Measurements from ENCODE around the gene FARP2. TPM values are rescaled to one million over a fixed set of nuclear protein-coding genes. Genes with fewer than 3 reads are reported as not detected.
A peak's percentile ranks its signal among the peaks of the same experiment; 100 is the strongest.

Gene FARP2
- total RNA-seq, 1 donor, result 41.3 TPM

DNA sequence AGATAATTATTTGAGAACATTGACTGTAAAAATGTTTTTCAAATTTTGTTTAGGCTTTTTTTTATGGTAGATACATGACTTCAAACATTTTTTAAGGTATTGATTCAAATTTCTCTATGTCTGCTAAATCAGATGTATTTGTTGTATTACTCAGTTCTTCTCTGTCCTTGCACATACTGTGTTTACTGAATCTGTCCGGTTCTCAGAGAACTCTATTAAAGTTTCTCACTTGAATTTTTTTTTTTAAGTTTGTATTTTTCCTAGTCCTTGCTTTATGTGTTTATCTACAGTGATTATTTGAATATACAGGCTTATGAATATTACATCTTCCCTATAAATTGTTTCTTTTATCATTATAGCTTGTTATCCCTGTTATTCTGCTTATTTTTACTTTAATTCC is 35.1 kb upstream of the FARP2 start:
- peaks cover 75% of the 10 kb centered on the region for H4K20me1 ChIP-seq (ENCODE audit: insufficient read depth, low read length)
- H3K27me3 ChIP-seq (ENCODE audit: insufficient read depth, low read length), result no peaks in the 10 kb centered on the region
- H3K27ac ChIP-seq (ENCODE audit: low read depth, low read length), result peak overlapping the region; percentile 8
- no peak for DNase-seq (ENCODE audit: insufficient read length, low spot score, missing footprints)
- peaks cover 47% of the 10 kb centered on the region for H3K4me1 ChIP-seq (ENCODE audit: insufficient read depth, low read length)
- no peak overlapping the region for H3K4me3 ChIP-seq (ENCODE audit: insufficient read depth, low read length)
- peaks cover 15% of the 10 kb centered on the region for H3K36me3 ChIP-seq (ENCODE audit: insufficient read depth, low read length)
- no peaks in the 10 kb centered on the region for H3K9me3 ChIP-seq (ENCODE audit: low read depth, low read length)
- TF ChIP-seq, protein P1, sequence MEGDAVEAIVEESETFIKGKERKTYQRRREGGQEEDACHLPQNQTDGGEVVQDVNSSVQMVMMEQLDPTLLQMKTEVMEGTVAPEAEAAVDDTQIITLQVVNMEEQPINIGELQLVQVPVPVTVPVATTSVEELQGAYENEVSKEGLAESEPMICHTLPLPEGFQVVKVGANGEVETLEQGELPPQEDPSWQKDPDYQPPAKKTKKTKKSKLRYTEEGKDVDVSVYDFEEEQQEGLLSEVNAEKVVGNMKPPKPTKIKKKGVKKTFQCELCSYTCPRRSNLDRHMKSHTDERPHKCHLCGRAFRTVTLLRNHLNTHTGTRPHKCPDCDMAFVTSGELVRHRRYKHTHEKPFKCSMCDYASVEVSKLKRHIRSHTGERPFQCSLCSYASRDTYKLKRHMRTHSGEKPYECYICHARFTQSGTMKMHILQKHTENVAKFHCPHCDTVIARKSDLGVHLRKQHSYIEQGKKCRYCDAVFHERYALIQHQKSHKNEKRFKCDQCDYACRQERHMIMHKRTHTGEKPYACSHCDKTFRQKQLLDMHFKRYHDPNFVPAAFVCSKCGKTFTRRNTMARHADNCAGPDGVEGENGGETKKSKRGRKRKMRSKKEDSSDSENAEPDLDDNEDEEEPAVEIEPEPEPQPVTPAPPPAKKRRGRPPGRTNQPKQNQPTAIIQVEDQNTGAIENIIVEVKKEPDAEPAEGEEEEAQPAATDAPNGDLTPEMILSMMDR (IDR thresholded peaks at IDR 0.05; ENCODE audit: extremely low read depth, low read depth, low read length), result no peak
- peaks cover 100% of the 10 kb centered on the region for H3K79me2 ChIP-seq (ENCODE audit: insufficient read depth, low read length)
- H3K4me2 ChIP-seq (ENCODE audit: insufficient read depth, low read length), result peak overlapping the region; percentile 41
- no peak overlapping the region for H2AFZ ChIP-seq (ENCODE audit: low read length)

DNA sequence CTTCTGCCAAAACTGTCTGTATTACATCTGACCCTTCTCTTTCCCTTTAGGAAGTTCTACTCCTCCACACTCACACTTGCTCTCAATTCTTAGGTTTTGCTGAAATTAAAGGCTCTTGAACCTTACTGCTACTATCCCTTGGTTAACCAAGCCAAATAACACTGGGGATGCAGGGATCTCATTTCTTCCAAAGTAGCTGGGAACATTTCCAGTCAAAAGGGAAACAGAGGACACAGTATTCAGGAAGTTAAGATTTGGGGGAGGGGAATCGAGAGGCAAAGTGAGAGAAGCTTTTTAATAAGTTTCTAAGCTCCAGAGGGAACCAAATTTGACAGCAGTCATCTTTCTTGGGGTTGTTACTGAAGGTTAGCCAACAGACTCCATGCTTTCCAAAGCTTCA is 34.2 kb upstream of the FARP2 start:
- Histone ChIP-seq H3K4me2 (ENCODE audit: insufficient read depth, low read length) (peak overlapping the region; percentile 3), H3K4me3 (ENCODE audit: insufficient read depth, low read length) (no peak overlapping the region), H2AFZ (ENCODE audit: low read length) (no peak overlapping the region), H3K36me3 (ENCODE audit: insufficient read depth, low read length) (peaks cover 20% of the 10 kb centered on the region), H3K27me3 (ENCODE audit: insufficient read depth, low read length) (no peaks in the 10 kb centered on the region), H3K9me3 (ENCODE audit: low read depth, low read length) (no peaks in the 10 kb centered on the region), H4K20me1 (ENCODE audit: insufficient read depth, low read length) (peaks cover 71% of the 10 kb centered on the region), H3K79me2 (ENCODE audit: insufficient read depth, low read length) (peaks cover 99% of the 10 kb centered on the region), H3K27ac (ENCODE audit: low read depth, low read length) (no peak overlapping the region), H3K4me1 (ENCODE audit: insufficient read depth, low read length) (peaks cover 45% of the 10 kb centered on the region)
- DNase-seq (ENCODE audit: insufficient read length, low spot score, missing footprints), result no peak
- TF ChIP-seq, protein P1 (IDR thresholded peaks at IDR 0.05; ENCODE audit: extremely low read depth, low read depth, low read length), result no peak

DNA sequence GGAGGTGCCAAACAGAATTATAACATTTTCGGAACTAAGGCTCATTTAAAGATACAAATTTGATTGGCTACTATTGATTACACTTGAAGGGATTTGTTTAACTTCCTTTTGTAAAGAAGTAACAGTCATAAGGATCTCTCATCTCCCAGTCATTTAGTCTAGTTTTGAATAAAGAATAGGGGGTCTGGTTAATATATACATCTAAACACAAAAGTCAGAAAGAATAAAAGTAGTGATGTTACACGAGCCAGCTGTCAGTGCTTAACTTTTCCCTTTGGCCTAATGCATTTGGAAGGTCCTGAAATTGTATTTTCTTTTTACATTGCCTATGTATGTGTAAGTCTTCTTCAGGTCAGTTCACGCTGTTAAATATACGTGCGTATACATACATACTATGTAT is 32.3 kb upstream of the FARP2 start:
- TF ChIP-seq, protein P1 (IDR thresholded peaks at IDR 0.05; ENCODE audit: extremely low read depth, low read depth, low read length), result no peak
- no peak overlapping the region for H3K4me2 ChIP-seq (ENCODE audit: insufficient read depth, low read length)
- peaks cover 28% of the 10 kb centered on the region for H3K4me1 ChIP-seq (ENCODE audit: insufficient read depth, low read length)
- no peaks in the 10 kb centered on the region for H3K27me3 ChIP-seq (ENCODE audit: insufficient read depth, low read length)
- H3K36me3 ChIP-seq (ENCODE audit: insufficient read depth, low read length), result peaks cover 24% of the 10 kb centered on the region
- no peak overlapping the region for H3K4me3 ChIP-seq (ENCODE audit: insufficient read depth, low read length)
- peaks cover 99% of the 10 kb centered on the region for H3K79me2 ChIP-seq (ENCODE audit: insufficient read depth, low read length)
- DNase-seq (ENCODE audit: insufficient read length, low spot score, missing footprints), result no peak
- peaks cover 59% of the 10 kb centered on the region for H4K20me1 ChIP-seq (ENCODE audit: insufficient read depth, low read length)
- no peak overlapping the region for H2AFZ ChIP-seq (ENCODE audit: low read length)
- no peaks in the 10 kb centered on the region for H3K9me3 ChIP-seq (ENCODE audit: low read depth, low read length)
- peak overlapping the region; percentile 72 for H3K27ac ChIP-seq (ENCODE audit: low read depth, low read length)

DNA sequence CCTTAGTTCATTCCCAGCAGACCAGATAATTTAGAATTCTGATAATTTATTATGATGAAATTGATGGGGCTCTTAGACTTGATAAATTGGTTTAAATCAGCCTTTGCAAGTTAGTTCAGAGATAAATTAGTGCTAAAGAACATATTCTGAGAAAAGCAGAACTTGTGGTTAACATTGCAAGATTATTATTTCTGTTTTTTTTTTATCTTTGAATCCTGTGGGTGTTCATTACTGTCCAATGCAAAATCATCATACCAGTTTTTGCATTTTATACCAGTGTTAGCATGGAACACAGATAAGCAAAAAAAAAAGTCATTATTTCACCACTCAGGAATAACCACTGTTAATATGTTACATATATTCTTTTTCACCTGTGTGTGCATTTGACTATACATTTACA is 31.3 kb upstream of the FARP2 start:
- no peak for DNase-seq (ENCODE audit: insufficient read length, low spot score, missing footprints)
- H3K4me2 ChIP-seq (ENCODE audit: insufficient read depth, low read length), result peak overlapping the region; percentile 14
- TF ChIP-seq, protein P1 (IDR thresholded peaks at IDR 0.05; ENCODE audit: extremely low read depth, low read depth, low read length), result no peak
- H3K4me3 ChIP-seq (ENCODE audit: insufficient read depth, low read length), result no peak overlapping the region
- peaks cover 23% of the 10 kb centered on the region for H3K4me1 ChIP-seq (ENCODE audit: insufficient read depth, low read length)
- H3K27me3 ChIP-seq (ENCODE audit: insufficient read depth, low read length), result no peaks in the 10 kb centered on the region
- no peaks in the 10 kb centered on the region for H3K9me3 ChIP-seq (ENCODE audit: low read depth, low read length)
- H3K79me2 ChIP-seq (ENCODE audit: insufficient read depth, low read length), result peaks cover 97% of the 10 kb centered on the region
- peaks cover 31% of the 10 kb centered on the region for H3K36me3 ChIP-seq (ENCODE audit: insufficient read depth, low read length)
- peaks cover 49% of the 10 kb centered on the region for H4K20me1 ChIP-seq (ENCODE audit: insufficient read depth, low read length)
- H2AFZ ChIP-seq (ENCODE audit: low read length), result no peak overlapping the region
- peak overlapping the region; percentile 72 for H3K27ac ChIP-seq (ENCODE audit: low read depth, low read length)
